Sigmoid colon (tissue), 7 donors: ENCODE measurements around the gene SP3. TPM values are rescaled to one million over a fixed set of nuclear protein-coding genes. Genes with fewer than 3 reads are reported as not detected.
A peak's percentile ranks its signal among the peaks of the same experiment; 100 is the strongest.

Source experiments
- DNase-seq: peaks from one replicate; pipeline ENCODE4 v3.0.0-alpha.2; 2019
- H3K27ac ChIP-seq, 4 donors: fragments of 200-600 bp; sonication (generic); one replicate each; pipeline ENCODE4 v1.5.1; 2016 to 2019; ENCODE audit warnings: mild to moderate bottlenecking in 1 of 4
- H3K27me3 ChIP-seq, 3 donors: fragments of 200-600 bp; sonication (generic); one replicate each; pipeline ENCODE4 v1.5.1; 2019; ENCODE audit warnings: mild to moderate bottlenecking in 1 of 3
- H3K36me3 ChIP-seq, 4 donors: fragments of 200-600 bp; sonication (generic); one replicate each; pipeline ENCODE4 v1.5.1; 2016 to 2019
- H3K4me1 ChIP-seq, 4 donors: fragments of 200-600 bp; sonication (generic); one replicate each; pipeline ENCODE4 v1.5.1; 2017 to 2019
- H3K4me3 ChIP-seq, 4 donors: fragments of 200-600 bp; sonication (generic); one replicate each; pipeline ENCODE4 v1.5.1; 2017 to 2019; ENCODE audit warnings: mild to moderate bottlenecking in 2 of 4, moderate library complexity in 1 of 4
- H3K9me3 ChIP-seq, 4 donors: fragments of 200-600 bp in 3 of 4; sonication (generic) in 3 of 4; one replicate each; pipeline versions ENCODE4 v1.5.1 to v1.6.1; 2013 to 2019
- EP300 ChIP-seq, 4 donors: sonication (generic); formaldehyde crosslinking; IDR thresholded peaks; one replicate each; pipeline ENCODE4 v1.6.1; 2017; ENCODE audit warnings: antibody characterized with exemption in 4 of 4
- POLR2A ChIP-seq, 2 donors: fragments of 450-650 bp; IDR thresholded peaks; one replicate each; pipeline ENCODE4 v1.6.1; 2016; ENCODE audit warnings: antibody characterized with exemption in 2 of 2, mild to moderate bottlenecking in 2 of 2, moderate library complexity in 2 of 2
- POLR2AphosphoS5 ChIP-seq, 4 donors: sonication (generic); formaldehyde crosslinking; IDR thresholded peaks; one replicate each; pipeline ENCODE4 v1.6.1; 2017; ENCODE audit warnings: antibody characterized with exemption in 4 of 4
- WGBS, 2 donors: extraction: QIAGEN DNeasy Blood & Tissue Kit; methylation state at CpG; one replicate each; pipeline ENCODE4 v1.1.7; 2013; 5-methylcytosine and 5-hydroxymethylcytosine counted together
- intact Hi-C: fragments of 100-400 bp; cut with DNase I; formaldehyde crosslinking; loops from one replicate; pipeline ENCODE4 v1.15.1; 2023
- polyA plus RNA-seq, 3 donors: library from polyadenylated mRNA; stranded (reverse); fragments of 200-250 nt; gene quantifications; one replicate each; pipeline ENCODE4 v1.2.3, GENCODE V29; 2013
- total RNA-seq, 4 donors: library from RNA; depleted of rRNA; stranded (reverse); fragments of >200 nt; gene quantifications; one replicate each; pipeline ENCODE4 v1.1.0, GENCODE V29; 2016
- TF ChIP-seq, protein P1 (sequence below), 4 experiments: fragments of 450-650 bp in 3 of 4; fragments of 200-600 bp in 1 of 4; IDR thresholded peaks; one replicate each; pipeline ENCODE4 v1.5.1; 2016 to 2019; ENCODE audit warnings: antibody characterized with exemption in 4 of 4, mild to moderate bottlenecking in 3 of 4, moderate library complexity in 2 of 4
- donor health status: healthy with polysubstance abuse.
- donor health status: Bipolar disorder and iron deficiency.
- donor health status: healthy.

The SP3 gene
- total and polyA plus RNA-seq, 7 donors = 24.6 to 120 (median 67.9) TPM

DNA sequence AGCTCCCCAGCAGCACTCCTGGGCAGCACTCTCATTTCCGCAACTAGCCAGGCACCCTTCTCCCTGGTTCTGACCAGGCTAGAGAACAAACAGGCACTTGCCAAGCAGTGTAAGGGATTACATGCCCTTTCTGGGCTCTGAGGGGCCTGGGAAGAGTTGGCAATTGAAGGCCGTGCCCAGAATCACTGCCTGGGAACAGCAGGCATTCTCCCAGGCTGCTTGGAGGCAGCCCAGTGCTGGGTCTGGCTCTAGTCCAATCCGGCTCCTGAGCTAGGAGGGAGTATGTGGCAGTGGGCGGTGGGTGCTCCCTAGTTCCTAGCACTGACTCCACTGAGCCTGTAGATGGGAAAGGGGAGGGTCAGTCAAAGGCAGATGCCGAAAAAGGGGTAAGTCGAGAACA, 34.1 kb upstream of the SP3 start:
- peaks cover 0 to 38% (median 37%) of the 10 kb centered on the region in 4 donors for H3K4me1 ChIP-seq
- intact Hi-C loops = no loop called here
- peak; percentile 73 for DNase-seq
- H3K27ac ChIP-seq = peak overlapping the region in 3 of 4 donors; percentile 48 to 75 (median 69)
- no peaks in the 10 kb centered on the region for H3K27me3 ChIP-seq
- no peaks in the 10 kb centered on the region for H3K9me3 ChIP-seq
- no peaks in the 10 kb centered on the region for H3K36me3 ChIP-seq
- TF ChIP-seq POLR2A (IDR thresholded peaks at IDR 0.05) = no peak
- no peak for TF ChIP-seq POLR2AphosphoS5 (IDR thresholded peaks at IDR 0.05)
- TF ChIP-seq, protein P1, sequence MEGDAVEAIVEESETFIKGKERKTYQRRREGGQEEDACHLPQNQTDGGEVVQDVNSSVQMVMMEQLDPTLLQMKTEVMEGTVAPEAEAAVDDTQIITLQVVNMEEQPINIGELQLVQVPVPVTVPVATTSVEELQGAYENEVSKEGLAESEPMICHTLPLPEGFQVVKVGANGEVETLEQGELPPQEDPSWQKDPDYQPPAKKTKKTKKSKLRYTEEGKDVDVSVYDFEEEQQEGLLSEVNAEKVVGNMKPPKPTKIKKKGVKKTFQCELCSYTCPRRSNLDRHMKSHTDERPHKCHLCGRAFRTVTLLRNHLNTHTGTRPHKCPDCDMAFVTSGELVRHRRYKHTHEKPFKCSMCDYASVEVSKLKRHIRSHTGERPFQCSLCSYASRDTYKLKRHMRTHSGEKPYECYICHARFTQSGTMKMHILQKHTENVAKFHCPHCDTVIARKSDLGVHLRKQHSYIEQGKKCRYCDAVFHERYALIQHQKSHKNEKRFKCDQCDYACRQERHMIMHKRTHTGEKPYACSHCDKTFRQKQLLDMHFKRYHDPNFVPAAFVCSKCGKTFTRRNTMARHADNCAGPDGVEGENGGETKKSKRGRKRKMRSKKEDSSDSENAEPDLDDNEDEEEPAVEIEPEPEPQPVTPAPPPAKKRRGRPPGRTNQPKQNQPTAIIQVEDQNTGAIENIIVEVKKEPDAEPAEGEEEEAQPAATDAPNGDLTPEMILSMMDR (IDR thresholded peaks at IDR 0.05) = no peak
- no peak for TF ChIP-seq EP300 (IDR thresholded peaks at IDR 0.05)
- no peak overlapping the region for H3K4me3 ChIP-seq
- 92 to 93% methylated on average over 6 of the region's 6 CpGs for WGBS, 2 donors

DNA sequence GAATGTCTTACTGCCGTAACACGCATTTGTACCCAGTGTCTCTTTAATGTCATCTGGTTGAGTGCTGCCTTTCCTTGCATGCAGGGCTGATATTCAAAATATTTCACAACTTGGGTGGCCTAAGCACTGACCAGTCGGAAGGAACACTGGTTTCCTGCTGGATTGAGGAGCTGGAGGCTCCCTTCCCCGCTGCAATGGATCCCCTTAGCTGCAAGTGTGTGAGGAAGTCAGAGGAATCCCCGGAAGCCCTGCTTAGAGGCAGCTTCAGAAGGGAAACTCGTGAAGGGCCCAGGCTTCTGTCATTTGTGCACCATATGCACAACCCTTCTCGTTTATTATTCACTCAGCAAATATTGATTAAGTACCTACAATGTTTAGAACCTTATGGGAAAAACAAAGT, 33.2 kb upstream of the SP3 start:
- peaks cover 0 to 38% (median 37%) of the 10 kb centered on the region in 4 donors for H3K4me1 ChIP-seq
- WGBS, 2 donors = 64 to 67% methylated on average over 7 of the region's 7 CpGs
- no peaks in the 10 kb centered on the region for H3K27me3 ChIP-seq
- no peaks in the 10 kb centered on the region for H3K36me3 ChIP-seq
- H3K9me3 ChIP-seq = no peaks in the 10 kb centered on the region
- DNase-seq = no peak
- intact Hi-C loops = no loop called here
- no peak overlapping the region for H3K4me3 ChIP-seq
- H3K27ac ChIP-seq = peak overlapping the region; percentile 40 to 75 (median 66)
- TF ChIP-seq, protein P1 (IDR thresholded peaks at IDR 0.05) = no peak
- no peak for TF ChIP-seq POLR2AphosphoS5 (IDR thresholded peaks at IDR 0.05)
- no peak for TF ChIP-seq EP300 (IDR thresholded peaks at IDR 0.05)
- TF ChIP-seq POLR2A (IDR thresholded peaks at IDR 0.05) = no peak

DNA sequence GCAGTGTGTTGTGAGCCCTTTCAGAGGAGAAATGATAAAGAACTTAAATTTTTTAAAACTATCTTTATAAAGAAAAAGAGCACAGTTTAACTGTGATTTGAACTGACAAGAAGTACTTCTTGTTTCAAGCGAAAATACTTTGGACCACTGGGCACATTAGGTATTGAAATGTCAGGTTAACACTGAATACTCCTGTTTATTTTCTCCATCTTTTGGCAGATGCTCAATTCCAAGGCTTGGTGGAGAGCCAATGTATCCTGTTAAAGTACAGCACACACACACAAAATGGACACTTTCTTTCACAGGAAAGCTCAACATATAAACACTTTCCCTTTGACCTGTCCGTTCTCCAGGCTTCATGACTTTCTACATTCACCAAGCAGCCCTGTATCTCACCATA, 32.6 kb upstream of the SP3 start:
- WGBS, 2 donors = 69 to 80% methylated on average over 2 of the region's 2 CpGs
- H3K4me1 ChIP-seq = peaks cover 0 to 38% (median 37%) of the 10 kb centered on the region in 4 donors

DNA sequence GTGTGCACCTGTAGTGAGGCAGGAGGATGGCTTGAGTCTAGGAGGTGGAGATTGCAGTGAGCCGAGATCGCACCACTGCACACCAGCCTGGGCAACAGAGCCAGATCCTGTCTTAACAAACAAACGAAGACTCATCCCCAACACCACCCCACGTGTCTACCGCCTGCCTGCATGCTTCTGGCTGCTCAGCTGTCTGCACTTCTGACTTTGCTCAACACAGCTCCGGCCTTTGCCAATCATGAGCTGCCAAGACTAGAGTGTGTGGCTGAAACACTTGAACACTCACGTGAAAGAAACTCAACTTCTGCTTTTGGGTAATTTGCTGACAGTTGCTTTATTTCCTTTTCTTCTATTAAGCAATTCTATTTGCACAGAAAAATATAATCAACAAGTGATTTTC, 32.1 kb upstream of the SP3 start:
- Histone ChIP-seq H3K9me3 (no peaks in the 10 kb centered on the region), H3K4me1 (peaks cover 0 to 40% (median 37%) of the 10 kb centered on the region in 4 donors), H3K27ac (peak overlapping the region; percentile 29 to 75 (median 66)), H3K4me3 (no peak overlapping the region), H3K27me3 (no peaks in the 10 kb centered on the region), H3K36me3 (no peaks in the 10 kb centered on the region)
- 43 to 82% methylated on average over 7 of the region's 7 CpGs for WGBS, 2 donors
- intact Hi-C loops = loop anchor here (2.0 kb wide), 1 partner anchor 32 kb away; the partner anchor contains the start of gene SP3
- TF ChIP-seq POLR2AphosphoS5 (IDR thresholded peaks at IDR 0.05) (peak; percentile 65 to 80 (median 68)), EP300 (IDR thresholded peaks at IDR 0.05) (peak in 1 of 4 donors; percentile 17), POLR2A (IDR thresholded peaks at IDR 0.05) (no peak)
- TF ChIP-seq, protein P1 (IDR thresholded peaks at IDR 0.05) = no peak
- peak; percentile 96 for DNase-seq

More for the DNA sequence above, 32.6 kb upstream of the SP3 start:
- no peak for TF ChIP-seq POLR2A (IDR thresholded peaks at IDR 0.05)
- TF ChIP-seq EP300 (IDR thresholded peaks at IDR 0.05) = no peak
- TF ChIP-seq POLR2AphosphoS5 (IDR thresholded peaks at IDR 0.05) = no peak
- TF ChIP-seq, protein P1 (IDR thresholded peaks at IDR 0.05) = no peak
- no peaks in the 10 kb centered on the region for H3K36me3 ChIP-seq
- intact Hi-C loops = loop anchor here (2.0 kb wide), 1 partner anchor 33 kb away; the partner anchor contains the start of gene SP3
- no peak for DNase-seq
- no peaks in the 10 kb centered on the region for H3K9me3 ChIP-seq
- no peak overlapping the region for H3K4me3 ChIP-seq
- H3K27ac ChIP-seq = peak overlapping the region; percentile 40 to 75 (median 66)
- H3K27me3 ChIP-seq = no peaks in the 10 kb centered on the region

DNA sequence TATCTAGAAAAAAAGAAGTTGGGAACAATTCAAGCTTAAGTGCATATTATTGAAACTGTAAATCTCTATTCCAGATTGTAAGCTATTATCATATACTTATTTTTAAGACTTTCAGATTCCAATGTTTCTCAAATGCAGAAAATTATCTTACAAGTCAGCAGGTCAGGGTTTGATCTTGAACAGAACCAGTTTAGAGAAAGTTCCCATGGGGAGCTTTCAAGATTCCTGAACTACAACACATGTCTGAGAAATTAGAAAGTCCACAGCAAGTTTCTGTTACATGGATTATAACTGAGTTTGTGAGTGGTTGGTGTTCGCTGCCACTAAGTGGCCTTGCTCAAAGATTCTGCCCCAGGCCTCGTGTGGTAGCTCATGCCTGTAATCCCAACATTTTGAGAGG, 31.6 kb upstream of the SP3 start:
- Histone ChIP-seq H3K36me3 (no peaks in the 10 kb centered on the region), H3K4me1 (peaks cover 0 to 45% (median 40%) of the 10 kb centered on the region in 4 donors), H3K27ac (peak overlapping the region; percentile 29 to 75 (median 66)), H3K4me3 (no peak overlapping the region), H3K9me3 (no peaks in the 10 kb centered on the region), H3K27me3 (no peaks in the 10 kb centered on the region)
- 43 to 90% methylated on average over 2 of the region's 2 CpGs for WGBS, 2 donors
- DNase-seq = no peak
- TF ChIP-seq POLR2A (IDR thresholded peaks at IDR 0.05) (no peak), POLR2AphosphoS5 (IDR thresholded peaks at IDR 0.05) (no peak), EP300 (IDR thresholded peaks at IDR 0.05) (no peak)
- TF ChIP-seq, protein P1 (IDR thresholded peaks at IDR 0.05) = no peak
- intact Hi-C loops = loop anchor here (2.0 kb wide), 1 partner anchor 32 kb away; the partner anchor contains the start of gene SP3
